HPDE6-E6E7 (cell line): ENCODE measurements around the gene PRMT9.

ENCODE experiments used
- DNase-seq: peaks from one replicate; pipeline ENCODE4 v3.0.0; 2011; ENCODE audit warnings: missing footprints; ENCODE audit errors: extremely low spot score

Gene PRMT9

GRCh38 chr4:147617841-147618691, 65.9 kb downstream of the PRMT9 start:
- DNase-seq: no peak

DNA sequence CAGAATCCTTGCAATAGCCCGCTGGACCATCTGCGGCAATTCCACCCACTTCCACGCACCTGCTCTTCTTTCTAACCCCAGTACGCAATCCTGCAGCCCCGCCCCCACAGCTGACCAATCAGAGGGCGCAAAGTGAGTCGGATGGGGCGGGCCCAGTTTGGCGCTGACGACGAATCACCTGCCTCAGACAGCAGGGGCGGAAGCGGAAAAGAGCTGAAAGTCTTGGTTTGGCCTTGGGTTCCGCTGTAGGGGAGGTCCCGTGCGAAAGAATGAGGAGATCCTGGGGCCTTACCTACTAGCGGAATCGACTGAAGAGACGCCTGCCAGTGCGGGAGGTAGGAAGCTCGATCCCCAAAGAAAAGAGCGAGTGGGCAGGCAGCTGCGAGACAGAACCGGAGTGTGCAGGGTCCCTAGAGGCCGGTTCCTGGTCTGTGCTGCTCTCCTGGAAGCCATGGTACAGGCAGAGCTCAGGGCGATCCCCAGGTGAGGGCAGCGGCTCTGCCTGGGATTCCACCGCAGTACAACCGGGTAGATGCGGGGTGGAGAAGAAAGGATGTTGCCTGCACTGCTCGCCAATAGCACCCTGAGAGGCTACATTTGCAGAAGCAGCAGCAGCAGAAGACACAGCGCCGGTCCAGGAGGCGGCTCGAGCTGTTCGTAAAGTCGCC, 66.7 kb downstream of the PRMT9 start, which contains the start of gene TMEM184C:
Gene TMEM184C, plus strand, starts transcription at position 225 of the 668 bp plus-strand sequence. CDS start 560 bp downstream, outside the sequence.
- peak; percentile 97 for DNase-seq

DNA sequence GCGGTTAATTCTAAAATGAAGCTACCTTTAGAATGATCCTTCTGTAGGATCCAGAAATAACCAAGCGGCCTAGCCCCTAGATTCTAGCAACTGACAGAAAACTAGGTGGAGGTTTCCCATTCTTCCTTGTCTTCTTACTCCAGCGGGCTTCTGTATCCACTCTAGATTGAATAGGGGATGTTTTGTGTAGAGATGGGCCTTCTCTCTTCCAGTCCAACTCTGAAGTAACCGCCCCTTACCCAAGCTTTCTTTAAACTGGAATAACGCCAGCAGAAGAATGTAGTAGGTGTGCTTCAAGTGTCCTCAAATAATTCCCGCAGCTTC, 67.2 kb downstream of the PRMT9 start:
- DNase-seq: no peak

GRCh38 chr4:147610686-147611085, 73.3 kb downstream of the PRMT9 start:
- no peak for DNase-seq

- no peak for DNase-seq
These were observed 76.5 kb downstream of the PRMT9 start for GRCh38 chr4:147607471-147607870.

DNA sequence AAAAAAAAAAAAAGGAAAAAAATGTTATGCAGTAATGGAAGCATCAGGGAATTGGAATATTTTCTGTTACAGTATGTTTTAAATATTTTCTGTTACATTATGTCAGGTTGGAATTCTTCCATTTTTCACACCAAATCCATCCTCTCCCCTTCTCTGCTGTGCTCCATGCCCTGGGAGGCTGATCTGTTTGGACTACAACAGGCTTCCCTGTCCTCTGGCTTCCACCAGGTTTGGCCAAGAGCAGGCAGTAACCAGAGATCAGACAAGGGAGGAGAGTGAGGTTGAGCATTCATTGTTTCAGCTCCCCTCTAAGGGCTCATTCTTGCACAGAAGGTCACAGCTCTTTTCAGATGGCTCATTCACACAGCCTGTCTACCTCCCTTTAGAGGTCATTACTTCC, 78.5 kb downstream of the PRMT9 start:
- no peak for DNase-seq

- no peak for DNase-seq
These were observed 84.2 kb downstream of the PRMT9 start for GRCh38 chr4:147599769-147600168.

DNA sequence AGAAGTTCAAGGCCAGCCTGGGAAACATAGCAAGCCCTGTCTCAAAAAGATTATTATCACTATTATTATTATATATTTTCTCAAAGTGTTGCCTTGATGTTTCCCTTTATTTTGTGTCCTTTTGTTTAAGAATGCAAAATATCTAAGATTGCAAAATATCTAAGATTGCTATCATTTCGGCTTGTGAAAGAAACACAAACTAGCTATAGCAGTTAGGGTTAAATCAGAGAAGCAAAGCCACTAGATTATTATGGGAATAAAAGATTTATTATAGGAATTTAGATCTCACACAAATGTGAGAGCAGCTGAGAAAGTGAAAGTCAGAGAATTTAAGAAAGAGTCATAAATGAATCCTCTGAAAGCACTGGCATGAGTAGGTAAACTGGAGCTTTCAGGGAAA, 84.8 kb downstream of the PRMT9 start:
- DNase-seq: no peak

DNA sequence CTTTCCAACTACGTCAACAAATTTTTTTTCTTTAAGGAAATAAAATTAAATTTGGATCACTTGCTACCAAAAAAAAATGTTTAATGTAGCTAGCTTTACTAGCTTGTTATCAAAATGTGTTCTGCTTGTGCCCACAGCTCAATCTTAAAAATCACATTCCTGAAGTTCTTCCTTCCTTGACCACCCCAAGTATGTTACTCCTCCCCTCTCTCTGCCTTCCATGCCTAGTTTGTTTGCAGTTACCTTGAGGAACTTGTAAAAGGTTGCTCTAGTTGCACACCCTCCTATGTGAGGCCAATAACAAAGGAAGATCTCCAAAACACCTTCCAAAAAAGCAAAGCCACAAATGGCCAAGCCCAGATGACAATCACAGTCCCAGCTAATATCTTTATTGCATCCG, 86.4 kb downstream of the PRMT9 start:
- DNase-seq: no peak

- peak; percentile 67 for DNase-seq
These were observed 87.0 kb downstream of the PRMT9 start for GRCh38 chr4:147596981-147597380.

- DNase-seq: peak; percentile 28
These were observed 87.6 kb downstream of the PRMT9 start for GRCh38 chr4:147596377-147596776.

GRCh38 chr4:147594578-147594977, 89.4 kb downstream of the PRMT9 start:
- DNase-seq: no peak

DNA sequence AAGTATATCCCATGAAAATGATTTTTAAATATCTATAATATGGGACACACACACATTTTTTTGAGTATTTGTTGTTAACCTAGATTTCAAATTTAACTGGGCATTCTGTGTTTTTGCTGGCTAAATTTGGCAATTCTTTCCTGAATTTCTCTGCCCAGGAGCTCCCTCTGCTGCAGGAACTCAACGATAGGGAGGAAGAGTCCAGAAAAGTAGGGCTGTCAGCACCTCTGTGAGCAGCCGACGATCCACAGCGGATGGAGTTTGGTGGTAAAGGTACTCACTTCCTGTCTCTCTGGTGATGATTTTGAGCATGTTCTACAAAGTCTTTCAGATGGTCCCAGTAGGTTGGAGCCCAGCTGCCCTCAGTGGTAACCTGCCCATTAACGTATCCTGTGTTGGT, 89.9 kb downstream of the PRMT9 start:
- no peak for DNase-seq

- DNase-seq: no peak
These were observed 92.9 kb downstream of the PRMT9 start for GRCh38 chr4:147591106-147591505.

DNA sequence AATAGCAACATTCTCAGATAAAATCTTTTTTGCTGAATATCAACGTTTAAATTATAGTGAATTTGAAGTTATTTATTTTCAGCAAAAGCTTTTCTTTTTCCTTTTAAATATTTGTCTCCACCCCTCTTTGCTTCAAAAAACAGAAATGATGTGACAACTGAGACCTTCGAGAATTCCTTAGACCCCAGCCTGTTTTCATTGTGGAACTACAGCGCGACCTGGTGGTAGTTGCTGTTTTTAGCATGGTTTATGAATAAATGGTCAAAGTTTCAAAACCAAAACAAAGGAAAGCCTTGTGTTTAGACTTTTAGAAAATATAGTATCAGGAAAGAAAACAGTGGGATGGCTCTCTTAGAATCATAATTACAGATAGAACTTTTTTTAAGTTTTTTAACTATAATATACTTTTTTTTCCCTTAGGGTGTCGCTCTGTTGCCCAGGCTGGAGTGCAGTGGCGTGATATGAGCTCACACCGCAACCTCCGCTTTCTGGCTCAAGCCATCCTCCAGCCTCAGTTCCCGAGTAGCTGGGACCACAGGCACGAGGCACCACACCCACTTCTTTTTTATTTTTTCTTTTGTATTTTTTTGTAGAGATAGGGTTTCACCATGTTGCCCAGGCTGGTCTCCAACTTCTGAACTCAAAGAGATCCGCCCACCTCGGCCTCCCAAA, 93.6 kb downstream of the PRMT9 start:
- DNase-seq: no peak

- DNase-seq: no peak
These were observed 94.4 kb downstream of the PRMT9 start for GRCh38 chr4:147589586-147589985.
